ENCODE results near the gene CPPED1. TPM values are rescaled to one million over a fixed set of nuclear protein-coding genes. Genes with fewer than 3 reads are reported as not detected.

CPPED1 gene
- total RNA-seq, 1 experiment from 2014 or later, result 8.1 TPM

DNA sequence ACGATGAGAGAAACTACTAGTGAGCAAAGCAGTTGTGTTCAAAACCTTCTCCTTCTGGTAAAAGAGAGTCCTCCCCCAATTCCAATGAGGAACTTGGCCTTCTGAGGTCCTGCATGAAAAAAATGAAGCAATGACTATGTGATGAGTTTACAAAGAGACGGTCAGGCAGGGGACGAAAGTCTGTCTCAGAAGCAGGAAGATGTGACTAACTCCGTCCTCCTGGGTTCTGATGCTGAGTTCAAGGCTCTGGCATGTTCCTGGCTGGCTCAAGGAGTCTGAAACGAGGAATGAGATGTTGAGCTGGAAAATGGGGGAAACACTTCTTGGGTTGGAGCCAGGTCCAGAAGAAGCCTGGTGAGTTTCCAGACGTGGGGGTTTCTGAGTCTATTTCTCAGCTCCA is 129.6 kb downstream of the CPPED1 start:
- H3K4me1 ChIP-seq (ENCODE audit: control insufficient read depth in 1 of 2, insufficient read depth in 2 of 2, low read length in 2 of 2), result no peaks in the 10 kb centered on the region
- no peaks in the 10 kb centered on the region for H3K9me2 ChIP-seq (ENCODE audit: insufficient read depth)
- H3K36me3 ChIP-seq (ENCODE audit: control insufficient read depth in 1 of 2, insufficient read depth in 2 of 2, low read length in 2 of 2), result no peaks in the 10 kb centered on the region
- H3K4me2 ChIP-seq (ENCODE audit: low read length), result no peak overlapping the region
- H3K9me3 ChIP-seq (ENCODE audit: control insufficient read depth in 1 of 2, insufficient read depth in 1 of 2, low read depth in 1 of 2, low read length in 2 of 2), result peaks cover 0 to 2% of the 10 kb centered on the region in 2 experiments; a peak in 1 of 4 replicates
- H3K27ac ChIP-seq (ENCODE audit: low read depth, low read length), result no peak overlapping the region
- DNase-seq (ENCODE audit: low read depth, low spot score) (no peak), ATAC-seq (no peak)
- BruUV-seq (replicated peaks), result no TSS peak
- no peak overlapping the region for H2AFZ ChIP-seq (ENCODE audit: low read depth, low read length, poor library complexity, severe bottlenecking)
- no peaks in the 10 kb centered on the region for H3K27me3 ChIP-seq (ENCODE audit: insufficient read depth, low read length)
- intact Hi-C loops (cut with micrococcal nuclease), result no loop called here
- H3K79me2 ChIP-seq (ENCODE audit: insufficient read depth, low read length), result no peaks in the 10 kb centered on the region
- ChIA-PET POLR2A (no interaction called here), CTCF (no interaction called here), RAD21 (ENCODE audit: low non-redundant PET in 1 of 2, low total read pairs in 2 of 2, uncharacterized antibody in 2 of 2, unreplicated experiment in 2 of 2) (no interaction called here)
- H3K9ac ChIP-seq (ENCODE audit: low read length), result no peak overlapping the region
- no peaks in the 10 kb centered on the region for H4K20me1 ChIP-seq (ENCODE audit: insufficient read depth)
- no peak for TF ChIP-seq SP1 (IDR thresholded peaks at IDR 0.05; ENCODE audit: low read depth)
- TF ChIP-seq, protein P1, sequence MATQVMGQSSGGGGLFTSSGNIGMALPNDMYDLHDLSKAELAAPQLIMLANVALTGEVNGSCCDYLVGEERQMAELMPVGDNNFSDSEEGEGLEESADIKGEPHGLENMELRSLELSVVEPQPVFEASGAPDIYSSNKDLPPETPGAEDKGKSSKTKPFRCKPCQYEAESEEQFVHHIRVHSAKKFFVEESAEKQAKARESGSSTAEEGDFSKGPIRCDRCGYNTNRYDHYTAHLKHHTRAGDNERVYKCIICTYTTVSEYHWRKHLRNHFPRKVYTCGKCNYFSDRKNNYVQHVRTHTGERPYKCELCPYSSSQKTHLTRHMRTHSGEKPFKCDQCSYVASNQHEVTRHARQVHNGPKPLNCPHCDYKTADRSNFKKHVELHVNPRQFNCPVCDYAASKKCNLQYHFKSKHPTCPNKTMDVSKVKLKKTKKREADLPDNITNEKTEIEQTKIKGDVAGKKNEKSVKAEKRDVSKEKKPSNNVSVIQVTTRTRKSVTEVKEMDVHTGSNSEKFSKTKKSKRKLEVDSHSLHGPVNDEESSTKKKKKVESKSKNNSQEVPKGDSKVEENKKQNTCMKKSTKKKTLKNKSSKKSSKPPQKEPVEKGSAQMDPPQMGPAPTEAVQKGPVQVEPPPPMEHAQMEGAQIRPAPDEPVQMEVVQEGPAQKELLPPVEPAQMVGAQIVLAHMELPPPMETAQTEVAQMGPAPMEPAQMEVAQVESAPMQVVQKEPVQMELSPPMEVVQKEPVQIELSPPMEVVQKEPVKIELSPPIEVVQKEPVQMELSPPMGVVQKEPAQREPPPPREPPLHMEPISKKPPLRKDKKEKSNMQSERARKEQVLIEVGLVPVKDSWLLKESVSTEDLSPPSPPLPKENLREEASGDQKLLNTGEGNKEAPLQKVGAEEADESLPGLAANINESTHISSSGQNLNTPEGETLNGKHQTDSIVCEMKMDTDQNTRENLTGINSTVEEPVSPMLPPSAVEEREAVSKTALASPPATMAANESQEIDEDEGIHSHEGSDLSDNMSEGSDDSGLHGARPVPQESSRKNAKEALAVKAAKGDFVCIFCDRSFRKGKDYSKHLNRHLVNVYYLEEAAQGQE (IDR thresholded peaks at IDR 0.05; ENCODE audit: low read depth), result no peak
- TF ChIP-seq, protein P2, sequence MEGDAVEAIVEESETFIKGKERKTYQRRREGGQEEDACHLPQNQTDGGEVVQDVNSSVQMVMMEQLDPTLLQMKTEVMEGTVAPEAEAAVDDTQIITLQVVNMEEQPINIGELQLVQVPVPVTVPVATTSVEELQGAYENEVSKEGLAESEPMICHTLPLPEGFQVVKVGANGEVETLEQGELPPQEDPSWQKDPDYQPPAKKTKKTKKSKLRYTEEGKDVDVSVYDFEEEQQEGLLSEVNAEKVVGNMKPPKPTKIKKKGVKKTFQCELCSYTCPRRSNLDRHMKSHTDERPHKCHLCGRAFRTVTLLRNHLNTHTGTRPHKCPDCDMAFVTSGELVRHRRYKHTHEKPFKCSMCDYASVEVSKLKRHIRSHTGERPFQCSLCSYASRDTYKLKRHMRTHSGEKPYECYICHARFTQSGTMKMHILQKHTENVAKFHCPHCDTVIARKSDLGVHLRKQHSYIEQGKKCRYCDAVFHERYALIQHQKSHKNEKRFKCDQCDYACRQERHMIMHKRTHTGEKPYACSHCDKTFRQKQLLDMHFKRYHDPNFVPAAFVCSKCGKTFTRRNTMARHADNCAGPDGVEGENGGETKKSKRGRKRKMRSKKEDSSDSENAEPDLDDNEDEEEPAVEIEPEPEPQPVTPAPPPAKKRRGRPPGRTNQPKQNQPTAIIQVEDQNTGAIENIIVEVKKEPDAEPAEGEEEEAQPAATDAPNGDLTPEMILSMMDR (IDR thresholded peaks at IDR 0.05 in 2 of 3, conservative IDR thresholded peaks at IDR 0.05 in 1 of 3; ENCODE audit: borderline replicate concordance in 1 of 3, insufficient read depth in 1 of 3, low read depth in 2 of 3, low read length in 2 of 3), result no peak
- TF ChIP-seq CEBPB (IDR thresholded peaks at IDR 0.05; ENCODE audit: low read depth), result no peak
- no peak for TF ChIP-seq POLR2A (IDR thresholded peaks at IDR 0.05; ENCODE audit: borderline replicate concordance, extremely low read depth, insufficient read depth, insufficient read length)
- no peak for TF ChIP-seq TCF7L2 (IDR thresholded peaks at IDR 0.05; ENCODE audit: borderline replicate concordance, extremely low read depth, insufficient read depth, insufficient read length)
- TF ChIP-seq JUND (IDR thresholded peaks at IDR 0.05), result no peak
- no peak for TF ChIP-seq EGR1 (IDR thresholded peaks at IDR 0.05; ENCODE audit: low read depth)
- TF ChIP-seq ELF1 (IDR thresholded peaks at IDR 0.05; ENCODE audit: borderline replicate concordance, low read depth), result no peak
- no peak for TF ChIP-seq CBX3 (IDR thresholded peaks at IDR 0.05; ENCODE audit: low read depth)
- no peak for TF ChIP-seq EZH2 (IDR thresholded peaks at IDR 0.05)
- TF ChIP-seq, protein P3, sequence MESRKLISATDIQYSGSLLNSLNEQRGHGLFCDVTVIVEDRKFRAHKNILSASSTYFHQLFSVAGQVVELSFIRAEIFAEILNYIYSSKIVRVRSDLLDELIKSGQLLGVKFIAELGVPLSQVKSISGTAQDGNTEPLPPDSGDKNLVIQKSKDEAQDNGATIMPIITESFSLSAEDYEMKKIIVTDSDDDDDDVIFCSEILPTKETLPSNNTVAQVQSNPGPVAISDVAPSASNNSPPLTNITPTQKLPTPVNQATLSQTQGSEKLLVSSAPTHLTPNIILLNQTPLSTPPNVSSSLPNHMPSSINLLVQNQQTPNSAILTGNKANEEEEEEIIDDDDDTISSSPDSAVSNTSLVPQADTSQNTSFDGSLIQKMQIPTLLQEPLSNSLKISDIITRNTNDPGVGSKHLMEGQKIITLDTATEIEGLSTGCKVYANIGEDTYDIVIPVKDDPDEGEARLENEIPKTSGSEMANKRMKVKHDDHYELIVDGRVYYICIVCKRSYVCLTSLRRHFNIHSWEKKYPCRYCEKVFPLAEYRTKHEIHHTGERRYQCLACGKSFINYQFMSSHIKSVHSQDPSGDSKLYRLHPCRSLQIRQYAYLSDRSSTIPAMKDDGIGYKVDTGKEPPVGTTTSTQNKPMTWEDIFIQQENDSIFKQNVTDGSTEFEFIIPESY (IDR thresholded peaks at IDR 0.05; ENCODE audit: extremely low read depth, insufficient replicate concordance, low read length), result no peak
- TF ChIP-seq EZH2phosphoT487 (IDR thresholded peaks at IDR 0.05; ENCODE audit: borderline replicate concordance), result no peak
- H3K4me3 ChIP-seq (replicated peaks in 1 of 2; ENCODE audit: low read depth in 1 of 2, low read length in 2 of 2), result no peak overlapping the region
